GM18951 (cell line): Measurements from ENCODE around the gene COL1A1.

Source experiments
- POLR2A ChIP-seq: IDR thresholded peaks from 4 replicates; pipeline ENCODE4 v1.6.1; 2011; ENCODE audit warnings: mild to moderate bottlenecking; ENCODE audit not compliant: insufficient read length, insufficient read depth; ENCODE audit errors: extremely low read depth
- in situ Hi-C: fragments of 300-500 bp; cut with MboI; formaldehyde crosslinking; loops from one replicate; pipeline ENCODE4 v1.12.0; 2022; ENCODE audit warnings: low sequenced_read_pairs, mixed read lengths, inconsistent platforms; ENCODE audit not compliant: unreplicated experiment

Gene COL1A1

GRCh38 chr17:50220811-50221210, 19.4 kb upstream of the COL1A1 start:
- TF ChIP-seq POLR2A = no peak
- in situ Hi-C loops = no loop called here

GRCh38 chr17:50219939-50220465, 18.6 kb upstream of the COL1A1 start:
- TF ChIP-seq POLR2A = no peak
- in situ Hi-C loops = no loop called here

- TF ChIP-seq POLR2A = no peak
- in situ Hi-C loops = no loop called here
These were observed 17.9 kb upstream of the COL1A1 start for GRCh38 chr17:50219342-50219741.

GRCh38 chr17:50218771-50219315, 17.4 kb upstream of the COL1A1 start:
- in situ Hi-C loops = no loop called here
- no peak for TF ChIP-seq POLR2A

- TF ChIP-seq POLR2A = no peak
- in situ Hi-C loops = no loop called here
These were observed 16.8 kb upstream of the COL1A1 start for GRCh38 chr17:50218071-50218759.

- in situ Hi-C loops = no loop called here
- TF ChIP-seq POLR2A = no peak
These were observed 16.2 kb upstream of the COL1A1 start for GRCh38 chr17:50217591-50217990.

GRCh38 chr17:50214976-50215760, 13.7 kb upstream of the COL1A1 start:
- in situ Hi-C loops = no loop called here
- TF ChIP-seq POLR2A = no peak

GRCh38 chr17:50213026-50214022, 11.9 kb upstream of the COL1A1 start:
- in situ Hi-C loops = no loop called here
- TF ChIP-seq POLR2A = no peak

- TF ChIP-seq POLR2A = no peak
- in situ Hi-C loops = no loop called here
These were observed 10.9 kb upstream of the COL1A1 start for GRCh38 chr17:50212121-50212843.

- in situ Hi-C loops = no loop called here
- TF ChIP-seq POLR2A = no peak
These were observed 10.1 kb upstream of the COL1A1 start for GRCh38 chr17:50211249-50212120.
